GM21423 (cell line): ENCODE measurements around the gene TRAM2.

Experiments
- ATAC-seq: cut with Tn5 transposase; IDR thresholded peaks from one replicate; pipeline ENCODE4 v1.9.1; 2021; ENCODE audit warnings: mild to moderate bottlenecking, moderate library complexity; ENCODE audit not compliant: unreplicated experiment

The TRAM2 gene

GRCh38 chr6:52577022-52577777, at the start of gene TRAM2:
Gene TRAM2, minus strand, starts transcription at chr6:52577060. Its CDS starts 145 bp downstream, at chr6:52576915.
- ATAC-seq: peak; percentile 52

DNA sequence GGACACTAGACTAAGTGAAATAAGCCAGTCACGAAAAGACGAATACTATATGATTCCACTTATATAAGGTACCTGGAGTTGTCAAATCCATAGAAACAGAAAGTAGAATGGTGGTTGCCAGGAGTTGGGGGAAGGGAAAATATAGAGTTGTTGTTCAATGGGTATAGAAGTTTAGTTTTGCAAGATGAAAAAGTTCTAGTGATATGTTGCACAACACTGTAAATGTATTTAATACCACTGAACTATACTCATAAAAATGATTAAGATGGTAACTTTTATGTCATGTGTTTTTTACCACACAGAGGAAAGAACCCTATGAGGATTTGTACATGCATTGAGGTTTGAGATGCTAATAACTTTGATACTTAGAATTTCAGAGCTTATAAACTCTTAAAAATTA, 46.0 kb upstream of the TRAM2 start:
- ATAC-seq: no peak

GRCh38 chr6:52621631-52622030, 44.8 kb upstream of the TRAM2 start:
- ATAC-seq: no peak

- ATAC-seq: no peak
These were observed 44.0 kb upstream of the TRAM2 start for GRCh38 chr6:52620906-52621190.

DNA sequence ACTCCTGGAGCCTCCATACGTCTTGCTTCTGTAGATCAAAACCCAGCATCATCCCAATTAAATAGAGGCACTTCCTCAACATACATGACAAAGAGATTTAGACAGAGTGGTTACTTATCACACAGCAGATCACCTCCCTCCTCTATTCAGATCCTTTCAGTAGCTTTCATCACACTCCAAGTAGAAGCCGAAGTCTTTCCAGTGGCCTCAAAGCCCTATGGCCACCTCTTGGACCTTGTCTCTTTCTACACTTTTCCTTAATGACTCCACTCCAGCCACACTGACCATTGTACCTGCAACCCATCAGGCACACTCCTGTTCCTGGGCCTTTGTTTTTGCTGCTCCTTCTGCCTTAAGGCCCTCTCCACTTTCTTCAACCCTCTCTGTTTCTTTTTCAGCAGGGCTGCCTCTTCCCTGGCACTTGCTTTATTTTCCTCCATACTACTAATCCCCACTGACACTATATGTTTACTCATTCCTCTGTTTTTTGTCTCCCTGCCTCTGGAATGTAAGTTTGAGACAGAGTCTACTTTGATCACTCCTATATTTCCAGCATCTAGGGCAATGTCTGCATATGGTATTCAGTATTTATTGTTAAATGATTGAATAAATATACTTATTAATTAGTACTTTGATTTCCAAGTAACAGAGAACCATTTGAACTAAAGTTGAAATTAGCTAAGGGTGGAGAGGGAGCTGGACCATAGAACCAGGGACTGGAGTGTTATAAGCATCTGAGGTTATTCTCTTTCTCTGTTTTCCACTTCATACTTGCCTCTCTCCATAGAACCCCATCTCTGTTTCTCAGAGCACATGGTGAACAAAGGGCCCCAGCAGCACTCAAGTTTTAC, 43.4 kb upstream of the TRAM2 start:
- ATAC-seq: no peak

DNA sequence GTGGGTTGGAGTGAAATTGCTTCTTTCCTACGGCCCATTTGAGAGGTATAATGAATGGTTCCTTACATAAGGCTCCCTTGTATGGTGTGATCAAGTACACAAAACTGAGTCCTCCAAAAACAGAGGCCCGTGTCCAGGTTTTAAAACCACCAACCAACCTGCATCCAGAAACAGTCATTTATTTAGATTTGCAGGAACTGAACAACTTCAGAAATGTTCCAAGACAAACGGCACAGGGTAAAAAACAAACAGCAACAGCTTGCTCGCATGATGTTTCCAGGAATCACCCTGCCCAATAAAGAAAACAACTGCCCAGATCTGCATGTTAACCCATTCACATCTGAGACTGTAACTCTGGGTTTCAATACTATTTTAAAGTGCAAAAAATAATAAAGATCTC, 40.2 kb upstream of the TRAM2 start:
- no peak for ATAC-seq

DNA sequence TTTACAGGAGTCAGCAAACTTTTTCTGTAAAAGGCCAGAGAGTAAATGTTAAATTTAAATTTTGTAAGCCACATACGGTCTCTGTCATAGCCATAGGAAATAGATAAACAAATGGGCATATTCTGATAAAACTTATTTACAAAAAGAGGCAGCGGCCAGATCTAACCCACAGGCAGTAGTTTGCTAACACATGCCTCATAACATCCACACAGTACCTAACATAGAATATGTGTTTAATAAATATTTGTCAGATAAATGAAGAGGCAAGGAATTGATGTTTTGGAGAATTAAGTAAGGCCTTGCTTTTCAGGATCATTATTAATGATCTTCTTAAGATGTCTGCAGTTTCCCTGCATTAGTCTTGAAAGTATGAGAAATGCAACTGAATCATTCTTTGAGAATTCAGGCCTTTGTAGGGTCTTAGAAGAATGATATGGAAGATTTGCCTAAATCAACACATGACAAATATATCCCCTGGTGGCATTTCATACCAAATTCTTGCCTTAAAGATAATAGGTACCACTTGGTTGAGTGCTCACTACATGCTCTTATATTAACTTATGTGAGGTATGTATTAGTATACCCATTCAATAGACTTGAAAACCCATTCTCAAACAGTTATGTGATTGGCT, 39.3 kb upstream of the TRAM2 start:
- ATAC-seq: no peak

DNA sequence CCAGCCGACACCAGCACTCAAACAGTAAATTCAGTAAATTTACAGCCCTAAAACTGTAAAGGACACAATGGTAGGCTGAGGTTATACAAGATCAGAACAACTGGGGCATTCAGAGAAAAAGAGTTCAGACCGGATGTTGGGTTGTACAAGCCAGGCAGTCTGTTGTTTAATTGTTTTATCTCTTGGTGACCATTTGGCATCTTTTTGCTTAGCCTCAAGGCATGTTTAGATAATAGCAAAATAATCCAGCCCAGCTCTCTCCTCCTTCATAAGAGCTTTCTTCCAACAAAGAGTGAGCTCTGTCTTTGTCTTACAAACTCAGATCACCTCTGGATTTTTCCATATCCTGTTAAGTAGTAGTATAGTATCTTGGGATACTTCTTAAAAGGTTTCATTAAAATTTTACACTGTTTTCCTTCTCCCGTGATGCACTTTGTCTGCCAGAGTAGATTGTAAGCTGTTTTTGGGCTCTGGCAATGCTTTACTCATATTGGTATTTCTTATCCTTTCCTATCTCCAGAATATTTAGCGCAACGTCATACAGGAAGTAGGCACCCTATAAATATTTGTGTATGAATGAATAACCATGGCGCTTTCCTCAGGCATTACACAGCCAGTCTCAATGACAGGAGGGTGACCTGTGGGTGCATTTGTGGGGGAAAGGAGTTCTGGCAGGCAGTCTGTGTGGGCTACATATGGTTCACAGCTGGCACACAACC, 35.6 kb upstream of the TRAM2 start:
- ATAC-seq: no peak

GRCh38 chr6:52611833-52612232, 35.0 kb upstream of the TRAM2 start:
- ATAC-seq: no peak

- ATAC-seq: no peak
These were observed 34.0 kb upstream of the TRAM2 start for GRCh38 chr6:52610745-52611355.

GRCh38 chr6:52610011-52610410, 33.2 kb upstream of the TRAM2 start:
- ATAC-seq: no peak

GRCh38 chr6:52605610-52606185, 28.8 kb upstream of the TRAM2 start:
- ATAC-seq: no peak

- ATAC-seq: no peak
These were observed 26.3 kb upstream of the TRAM2 start for GRCh38 chr6:52603000-52603795.

DNA sequence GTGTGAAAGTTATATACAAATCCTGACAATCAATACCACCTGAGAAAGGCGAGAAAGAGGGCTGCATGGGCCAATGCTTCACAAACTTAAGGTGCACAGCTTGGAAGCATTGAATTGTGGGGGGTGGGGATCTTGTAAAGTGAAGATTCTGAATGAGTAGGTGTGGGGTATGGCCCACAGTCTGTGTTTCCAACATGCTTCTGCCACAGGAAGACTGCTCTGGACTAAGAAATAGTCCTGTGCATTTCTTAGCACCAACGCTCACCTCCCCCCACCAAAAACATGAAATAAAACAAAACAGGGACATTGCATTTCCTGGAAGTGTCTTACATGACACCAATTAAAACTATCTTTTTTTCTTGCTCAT, 21.9 kb upstream of the TRAM2 start:
- ATAC-seq: no peak

- no peak for ATAC-seq
These were observed 21.4 kb upstream of the TRAM2 start for GRCh38 chr6:52598123-52598823.

- no peak for ATAC-seq
These were observed 20.9 kb upstream of the TRAM2 start for GRCh38 chr6:52597738-52598122.

GRCh38 chr6:52596371-52597028, 19.6 kb upstream of the TRAM2 start:
- no peak for ATAC-seq

- ATAC-seq: peak; percentile 62
These were observed 18.9 kb upstream of the TRAM2 start for GRCh38 chr6:52595796-52596130.
